Activated T-cell treated with anti-CD3 and anti-CD28 coated beads for 4 hours (primary cell): ENCODE results near the gene CDC42EP2.

ENCODE experiments used
- DNase-seq: peaks from one replicate; pipeline ENCODE4 v3.0.0-alpha.2; 2020

Gene CDC42EP2

DNA sequence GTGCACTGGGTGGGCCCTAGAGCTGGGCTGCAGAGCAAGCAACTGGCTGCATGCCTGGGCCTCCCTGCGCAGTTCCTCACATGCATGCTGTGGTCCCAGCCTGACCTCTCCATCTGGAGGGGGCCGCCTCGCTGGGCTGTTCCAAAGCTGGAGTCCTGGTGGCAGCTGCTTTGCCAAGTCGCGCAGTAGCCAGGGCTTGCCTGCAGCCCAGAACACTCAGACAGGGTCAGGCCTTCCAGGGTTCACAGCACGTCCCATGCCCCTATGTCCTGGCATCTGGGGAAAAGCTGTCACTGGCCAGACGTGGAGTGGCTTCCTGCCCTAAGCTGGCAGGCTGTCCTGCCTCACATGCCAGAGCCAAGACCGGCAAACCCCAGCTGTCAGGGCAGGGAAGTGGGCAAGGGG, 16.5 kb upstream of the CDC42EP2 start:
- DNase-seq = no peak

DNA sequence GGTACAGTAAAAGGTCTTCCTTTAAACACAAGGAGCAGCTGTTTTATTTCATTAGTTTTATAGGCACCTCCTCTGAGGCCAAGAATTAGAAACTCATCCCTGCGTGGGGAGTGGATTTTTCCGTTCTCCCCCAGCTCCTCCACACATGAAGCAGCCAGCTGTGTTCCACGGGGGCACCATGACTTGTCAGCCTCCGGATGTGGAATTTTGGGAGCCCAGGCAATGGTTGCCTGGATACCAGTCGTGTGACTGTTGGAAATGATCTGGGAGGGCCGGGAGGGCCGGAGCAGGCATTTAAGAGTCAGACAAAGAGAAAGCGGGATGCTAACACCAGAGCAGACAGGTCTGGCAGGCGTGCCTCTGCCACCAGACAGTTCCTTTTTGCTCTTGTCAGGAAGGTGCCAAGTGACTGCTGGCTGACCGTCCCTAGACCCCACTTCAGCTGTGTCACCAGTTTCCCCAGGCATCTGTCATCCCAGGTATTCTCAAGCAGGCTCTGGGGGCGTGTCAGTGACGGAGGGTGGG, 15.9 kb upstream of the CDC42EP2 start:
- no peak for DNase-seq

DNA sequence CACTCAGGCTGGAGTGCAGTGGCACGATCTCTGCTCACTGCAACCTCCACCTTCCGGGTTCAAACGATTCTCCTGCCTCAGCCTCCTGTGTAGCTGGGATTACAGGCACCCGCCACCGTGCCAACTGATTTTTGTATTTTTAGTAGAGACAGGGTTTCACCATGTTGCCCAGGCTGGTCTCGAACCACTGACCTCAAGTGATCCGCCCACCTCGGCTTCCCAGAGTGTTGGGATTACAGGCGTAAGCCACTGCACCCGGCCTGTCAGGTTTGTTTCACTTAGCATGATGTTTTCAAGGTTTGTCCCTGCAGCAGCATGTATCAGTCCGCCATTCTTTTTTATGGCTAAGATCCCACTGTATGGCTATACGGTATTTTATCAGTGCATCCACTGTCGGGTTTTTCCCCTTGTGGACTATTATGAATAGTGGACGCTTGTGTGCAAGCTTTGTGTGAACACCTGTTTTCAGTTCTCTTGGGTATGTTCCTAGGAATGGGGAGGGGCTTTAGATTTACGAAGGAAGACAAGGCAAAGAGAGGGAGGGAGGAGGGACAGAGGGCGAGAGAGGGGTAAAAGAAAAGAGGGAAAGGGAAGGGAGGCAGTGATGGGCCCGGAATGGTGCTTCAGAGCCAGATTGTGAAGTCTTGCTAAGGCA, 13.9 kb upstream of the CDC42EP2 start:
- DNase-seq = no peak

DNA sequence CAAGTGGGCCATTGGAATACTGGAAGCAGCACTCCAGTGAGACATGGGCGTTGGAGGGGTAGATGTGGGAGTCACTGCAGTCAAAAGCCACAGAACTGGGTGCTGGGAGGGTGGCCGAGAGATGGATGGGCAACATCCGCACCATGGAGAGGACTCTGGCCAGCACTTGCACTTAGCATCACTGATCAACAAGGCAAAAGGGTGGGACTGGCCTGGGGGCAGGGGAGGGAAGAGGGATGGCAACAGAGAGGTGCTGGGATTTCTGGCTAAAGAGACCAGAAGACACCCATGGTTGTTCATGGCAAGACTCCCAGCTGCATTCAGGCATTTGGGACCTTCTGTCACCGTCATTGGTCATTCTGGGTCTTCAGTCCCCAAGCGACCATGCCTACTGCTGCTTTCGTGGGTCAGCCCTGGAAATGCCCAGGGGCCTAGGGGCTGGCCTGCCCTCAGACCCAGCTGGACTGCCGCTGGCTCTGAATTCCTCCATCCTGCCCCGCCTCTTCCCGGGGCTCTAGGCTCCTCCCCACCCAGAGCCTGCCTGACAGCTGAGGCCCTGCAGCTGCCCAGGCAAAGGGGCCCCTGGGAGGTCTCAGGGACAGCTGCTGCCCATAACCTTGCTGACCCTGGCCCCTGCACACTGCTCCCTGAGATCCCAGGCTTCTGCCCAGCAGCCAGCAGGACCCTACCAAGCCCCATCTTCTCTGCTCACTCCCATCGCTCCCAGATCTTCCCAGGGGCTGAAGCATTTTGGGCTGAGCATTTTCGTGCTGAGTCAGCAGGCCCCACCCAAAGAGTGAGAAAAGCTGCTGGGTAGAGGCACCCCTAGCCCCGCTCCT, 13.0 kb upstream of the CDC42EP2 start:
- DNase-seq = no peak

DNA sequence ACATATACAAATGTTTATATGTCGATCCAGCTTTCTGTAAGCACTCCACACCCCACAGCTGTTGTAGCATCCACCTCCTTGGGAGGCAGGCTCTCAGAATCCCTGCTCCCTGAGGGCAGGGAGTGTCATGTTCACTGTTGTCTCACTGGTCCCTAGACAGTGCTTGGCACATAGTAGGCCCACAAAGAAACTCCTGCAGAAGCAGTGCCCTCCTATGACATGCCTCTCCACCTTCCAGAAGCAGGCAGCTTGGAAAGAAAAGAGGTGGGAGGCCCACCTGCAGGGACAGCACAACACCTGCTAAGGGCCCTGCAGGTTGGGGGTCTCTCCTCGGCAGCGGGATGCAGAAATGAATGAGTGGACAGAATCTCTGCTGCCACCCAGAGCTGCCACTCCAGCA, 11.1 kb upstream of the CDC42EP2 start:
- no peak for DNase-seq

DNA sequence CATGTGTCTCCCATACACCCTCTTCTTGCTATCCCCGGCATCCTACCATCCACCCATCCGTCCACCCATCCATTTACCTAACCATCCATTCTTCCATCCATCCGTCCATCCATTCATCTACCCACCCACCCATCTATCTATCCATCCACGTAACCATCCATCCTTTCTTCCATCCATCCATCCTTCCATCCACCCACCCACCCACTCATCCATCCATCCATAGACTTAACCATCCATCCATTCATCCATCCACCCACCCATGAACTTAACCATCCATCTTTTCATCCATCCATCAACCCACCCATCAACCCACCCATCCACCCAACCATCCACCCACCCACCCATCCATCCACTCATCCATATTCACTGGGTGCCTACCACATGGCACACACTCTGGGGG, 10.6 kb upstream of the CDC42EP2 start:
- DNase-seq = no peak

DNA sequence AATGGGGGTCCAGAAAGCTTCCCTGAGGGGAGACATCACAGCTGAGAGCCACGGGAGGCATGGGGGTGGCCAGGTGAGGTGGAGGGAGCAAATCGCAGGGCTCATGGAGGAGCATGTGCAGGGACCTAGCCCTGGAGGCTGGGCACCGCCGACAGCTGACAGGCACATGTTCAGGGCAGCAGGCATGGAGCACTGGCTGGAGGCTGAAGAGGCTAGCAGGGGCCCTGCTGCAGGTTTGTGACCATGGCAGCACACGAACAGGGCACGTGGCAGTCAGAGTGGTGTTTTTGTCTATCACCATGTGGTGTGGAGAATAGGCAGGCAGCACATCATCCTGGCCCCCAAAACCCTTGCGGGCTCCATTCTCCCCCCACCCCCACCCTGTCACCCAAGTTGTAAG, 10.1 kb upstream of the CDC42EP2 start:
- DNase-seq = no peak

DNA sequence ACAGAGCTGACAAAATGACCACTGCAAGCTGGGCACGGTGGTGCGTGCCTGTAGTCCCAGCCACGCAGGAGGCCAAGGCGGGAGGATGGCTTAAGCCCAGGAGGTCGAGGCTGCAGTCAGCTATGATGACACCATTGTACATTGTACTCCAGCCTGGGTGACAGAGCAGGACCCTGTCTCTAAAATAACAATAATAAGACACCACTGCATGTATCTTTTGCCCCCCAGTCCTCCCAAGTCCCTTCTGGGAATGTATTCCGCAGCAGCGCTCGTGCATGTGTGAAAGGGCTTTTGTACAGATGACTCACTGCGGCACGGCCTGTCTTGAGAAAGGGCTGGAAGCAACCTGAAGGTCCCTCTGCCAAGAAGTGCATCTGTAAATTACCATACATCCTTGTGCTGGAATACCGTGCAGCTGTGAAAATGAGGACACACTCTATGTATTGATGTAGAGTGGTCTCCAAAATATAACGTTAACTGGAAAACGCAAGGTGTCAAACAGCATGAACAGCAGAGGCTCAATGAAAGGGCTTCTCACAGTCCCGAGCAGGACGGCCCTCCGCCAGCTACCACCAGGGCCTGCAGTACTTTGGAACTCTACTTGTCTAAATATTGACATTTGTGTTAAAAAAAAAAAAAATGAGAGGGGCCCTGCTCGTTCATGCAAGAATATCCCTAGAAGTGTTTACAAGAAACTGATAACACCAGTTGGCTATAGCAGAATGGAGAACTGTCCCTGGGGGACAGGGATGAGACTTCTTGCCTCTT, 9.0 kb upstream of the CDC42EP2 start:
- DNase-seq = no peak

DNA sequence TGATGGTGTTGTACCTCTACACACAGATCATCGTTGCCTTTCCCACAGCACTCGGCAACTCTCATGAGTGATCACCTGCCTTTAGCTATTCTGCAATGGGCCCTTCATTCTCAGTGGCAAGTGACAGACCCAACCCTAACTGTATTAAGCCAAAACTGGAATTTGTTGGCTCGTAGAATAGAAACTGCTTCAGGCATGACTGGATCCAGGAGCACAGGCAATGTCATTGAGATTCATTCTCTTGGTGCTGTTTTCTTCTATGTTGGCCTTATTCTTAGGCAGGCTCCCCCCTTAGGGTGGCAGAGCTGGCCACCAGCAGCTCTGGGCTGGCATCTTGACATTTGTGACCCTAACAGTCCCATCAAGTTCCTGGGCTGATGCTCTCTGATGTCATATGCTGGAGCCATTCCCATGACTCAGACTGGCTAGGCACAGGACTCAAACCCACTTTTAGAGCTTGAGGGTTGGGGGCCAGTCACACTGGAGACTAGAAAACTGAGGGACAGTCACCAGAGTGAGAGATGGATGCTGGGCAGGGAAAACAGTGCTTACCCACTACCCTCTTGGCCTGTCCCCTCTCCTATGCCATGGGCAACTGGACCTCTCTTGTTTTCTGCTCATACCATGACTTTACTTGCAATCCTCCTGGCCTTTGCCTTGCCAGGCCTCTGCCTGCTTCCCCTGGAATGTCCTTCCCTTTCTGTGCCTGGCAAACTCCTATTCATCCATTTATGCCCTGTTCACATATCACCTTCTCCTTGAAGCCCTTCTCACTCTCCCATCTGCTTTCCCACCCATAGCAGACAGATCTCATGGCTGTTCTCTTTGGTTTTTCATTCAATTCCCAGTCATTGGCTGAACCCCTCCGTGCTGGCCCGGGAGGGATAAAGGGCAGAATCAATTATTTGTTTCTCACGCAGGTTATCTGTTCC, 7.1 kb upstream of the CDC42EP2 start:
- no peak for DNase-seq

DNA sequence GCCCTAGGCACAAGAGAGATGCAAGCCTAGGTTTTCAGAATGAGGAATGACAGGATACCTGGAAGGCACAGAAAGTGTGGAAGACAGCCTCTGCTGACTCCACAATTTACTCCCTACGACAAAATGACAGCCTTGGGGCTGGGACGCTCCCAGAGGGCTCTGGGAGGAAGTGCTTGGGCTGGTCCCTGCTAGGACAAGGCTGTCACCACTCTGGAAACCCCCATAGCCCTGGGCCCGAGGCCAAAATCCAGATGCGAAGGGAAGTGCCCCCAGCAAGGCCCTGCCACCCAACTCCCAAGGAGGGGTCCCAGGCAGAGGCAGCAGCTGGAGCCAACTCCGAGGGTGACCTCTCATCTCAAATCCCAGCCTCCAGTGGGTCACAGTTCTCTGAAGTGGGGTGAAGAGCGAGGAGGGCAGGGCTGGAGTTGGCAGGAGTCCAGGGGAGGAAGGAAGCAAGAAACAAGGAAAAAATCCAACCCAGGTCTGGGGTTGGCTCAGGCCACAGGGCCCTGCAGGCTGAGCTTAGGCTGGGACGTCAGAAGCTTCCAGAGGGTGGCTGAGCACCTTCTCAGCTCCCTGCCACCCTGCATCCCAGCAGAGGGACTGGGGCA, 6.3 kb upstream of the CDC42EP2 start:
- no peak for DNase-seq

DNA sequence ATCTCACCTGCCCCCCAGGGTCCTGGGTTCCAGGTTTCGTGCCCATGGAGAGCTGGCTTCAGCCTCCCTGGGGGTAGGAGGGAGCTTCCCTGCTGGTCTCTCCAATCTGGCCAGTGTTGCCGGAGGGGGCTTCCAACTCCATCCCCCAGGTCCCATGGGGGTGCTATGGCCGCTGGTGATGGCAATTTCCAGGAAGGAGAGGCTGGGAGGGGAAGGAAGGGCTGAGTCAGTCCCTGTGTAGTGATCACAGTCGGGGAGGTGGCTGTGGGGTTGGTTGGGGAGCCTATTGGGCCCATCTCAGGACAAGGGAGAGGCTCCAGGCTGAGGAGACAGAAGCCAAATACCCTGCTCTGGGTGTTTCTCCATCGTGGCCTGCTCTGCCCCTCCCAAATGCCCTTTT, 5.7 kb upstream of the CDC42EP2 start:
- DNase-seq = no peak

DNA sequence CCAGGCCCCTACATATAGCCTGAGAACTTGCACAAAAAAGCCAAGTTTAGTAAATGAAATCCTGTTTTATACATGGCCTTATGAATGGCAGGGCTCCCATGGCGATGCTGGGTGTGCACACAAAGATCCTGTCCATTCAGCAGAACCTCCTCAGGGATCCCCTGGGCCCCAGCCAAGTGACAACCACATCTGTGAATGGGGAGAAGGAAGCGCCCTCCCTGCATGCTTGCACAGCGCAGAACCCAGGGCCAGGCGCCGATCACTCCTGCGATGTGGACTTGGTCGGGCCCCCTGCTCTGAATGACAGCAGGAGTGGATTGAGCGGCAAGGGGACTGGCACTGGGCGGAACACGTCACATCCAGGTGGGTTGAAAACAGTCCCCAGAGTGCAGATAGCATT, 4.5 kb upstream of the CDC42EP2 start:
- DNase-seq = no peak

DNA sequence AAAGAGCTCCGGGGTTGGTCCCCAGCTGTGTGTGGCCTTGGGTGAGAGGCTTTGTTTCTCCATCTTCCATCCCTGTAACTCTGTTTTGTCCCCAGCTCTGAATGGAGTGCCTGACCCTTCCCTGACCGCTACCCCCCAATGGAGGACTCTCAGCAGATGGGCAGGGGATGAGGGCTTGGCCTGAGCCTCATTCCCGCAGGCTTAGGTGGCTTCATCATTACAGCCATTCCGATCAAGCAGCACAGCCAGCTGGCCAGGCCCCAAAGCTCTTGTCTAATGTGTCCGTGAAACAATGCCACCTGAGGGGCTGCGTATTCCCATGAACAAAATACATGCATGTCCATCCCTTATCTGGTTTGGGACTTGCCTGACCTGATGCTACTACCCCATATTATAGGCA, 3.9 kb upstream of the CDC42EP2 start:
- no peak for DNase-seq

DNA sequence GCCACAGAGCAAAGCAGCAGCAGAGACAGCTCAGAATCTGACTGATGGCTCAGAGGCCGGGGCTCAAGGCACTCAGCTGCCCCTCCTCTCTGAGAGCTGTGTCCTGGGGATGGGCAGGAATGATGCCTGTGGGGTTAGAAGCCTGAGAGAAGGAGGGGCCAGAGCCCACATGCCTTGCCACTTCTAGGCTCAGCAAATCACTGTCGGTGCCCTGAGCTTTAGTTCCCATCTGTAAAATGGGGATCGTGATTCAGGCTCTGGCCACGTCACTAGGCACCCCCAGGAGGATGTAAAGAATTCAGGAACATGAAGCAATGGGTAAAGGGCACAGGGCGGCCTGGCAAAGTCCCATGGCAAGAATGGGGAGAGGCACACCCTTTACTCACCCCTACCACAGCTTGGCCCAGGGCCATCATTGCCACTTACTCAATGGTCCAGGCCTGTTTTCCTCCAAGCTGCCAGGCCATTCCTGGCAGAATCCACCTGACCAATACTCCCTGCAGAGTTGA, 3.4 kb upstream of the CDC42EP2 start:
- no peak for DNase-seq

DNA sequence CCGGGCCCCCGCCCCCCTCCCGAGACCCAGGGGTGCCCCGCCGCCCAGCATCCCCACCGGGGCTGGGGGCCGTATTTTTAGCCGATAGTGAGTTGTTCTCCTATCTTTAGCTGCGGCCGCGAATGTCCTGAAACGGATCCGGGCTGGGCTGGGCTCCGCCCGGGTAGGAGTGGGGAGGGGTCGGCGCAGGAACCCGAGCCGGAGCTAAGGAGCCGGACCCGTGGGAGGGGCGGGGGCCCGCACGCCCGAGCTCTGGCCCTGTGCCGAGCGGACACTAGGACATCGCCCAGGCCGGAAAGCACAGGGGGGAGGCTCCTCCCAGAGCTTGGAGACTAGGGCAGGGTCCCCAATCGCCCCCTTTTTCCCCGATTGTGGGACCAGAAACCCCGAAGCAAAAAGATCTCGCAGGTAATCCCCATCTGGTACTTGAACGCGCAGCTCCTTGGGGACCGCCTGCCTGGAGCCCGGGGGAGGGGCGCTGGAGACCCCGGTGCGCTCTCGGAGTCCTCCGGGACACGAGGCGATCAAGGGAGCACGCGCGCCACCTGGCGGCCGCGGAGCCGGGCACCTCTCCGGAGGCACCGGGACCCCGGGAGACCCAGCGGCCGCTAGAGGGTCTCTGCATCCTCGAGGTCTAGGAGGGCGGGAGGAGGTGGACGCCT, 669 bp downstream of the CDC42EP2 start:
- DNase-seq = peak; percentile 75

DNA sequence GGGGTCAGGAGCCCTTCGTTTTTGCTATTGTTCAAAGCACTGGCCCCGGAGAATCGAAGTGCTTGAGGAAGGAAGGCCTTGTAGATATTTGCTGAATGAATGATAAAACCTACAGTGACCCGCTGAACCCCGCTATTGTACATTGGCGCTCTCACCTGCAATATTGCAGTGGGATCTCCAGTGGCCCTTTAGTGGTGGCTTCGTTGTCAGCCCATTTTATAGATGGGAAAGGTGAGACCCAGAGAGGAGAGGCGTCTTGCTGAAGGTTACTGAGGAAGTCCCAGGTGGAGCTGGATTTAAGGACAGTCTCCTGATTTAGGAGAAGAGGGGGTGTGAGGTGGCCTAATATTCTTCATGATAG, 1.2 kb downstream of the CDC42EP2 start:
- no peak for DNase-seq

DNA sequence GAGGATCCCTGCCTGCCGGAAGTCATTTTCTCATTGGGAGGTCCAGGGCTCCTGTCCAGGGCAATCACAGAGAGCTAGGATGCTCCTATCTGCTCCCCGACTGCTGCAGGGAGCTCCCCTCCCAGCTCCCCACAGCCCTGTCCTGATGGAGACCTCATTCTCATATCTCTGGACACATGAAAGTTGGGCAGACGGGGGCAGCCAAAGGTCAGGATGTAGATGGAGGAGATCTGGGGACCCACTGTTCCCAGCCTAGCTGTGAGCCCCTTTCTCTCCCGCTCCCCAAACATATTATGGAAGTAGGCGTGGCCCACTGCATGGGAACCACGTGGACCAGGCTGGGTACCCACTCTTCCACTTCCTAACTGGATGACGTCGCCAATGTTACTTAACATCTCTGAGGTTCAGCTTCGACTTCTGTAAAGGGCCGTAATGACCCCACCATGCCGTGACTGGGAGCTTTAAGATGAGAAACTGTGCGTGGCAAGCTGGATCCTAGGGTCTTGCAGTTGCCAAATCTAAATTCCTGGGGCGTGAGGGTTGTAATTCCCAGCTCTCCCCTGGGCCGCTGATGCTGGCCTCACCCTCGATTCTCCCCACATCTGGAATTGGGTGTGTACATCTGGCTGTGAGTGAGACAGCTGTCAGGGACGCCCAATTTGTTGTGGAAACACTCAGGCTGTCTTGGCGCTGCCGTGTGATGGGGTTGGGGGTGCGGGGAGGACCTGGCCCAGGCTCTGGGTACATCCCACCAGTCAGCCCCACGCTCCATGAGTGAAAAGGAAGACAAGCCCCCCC, 1.8 kb downstream of the CDC42EP2 start:
- DNase-seq = no peak

DNA sequence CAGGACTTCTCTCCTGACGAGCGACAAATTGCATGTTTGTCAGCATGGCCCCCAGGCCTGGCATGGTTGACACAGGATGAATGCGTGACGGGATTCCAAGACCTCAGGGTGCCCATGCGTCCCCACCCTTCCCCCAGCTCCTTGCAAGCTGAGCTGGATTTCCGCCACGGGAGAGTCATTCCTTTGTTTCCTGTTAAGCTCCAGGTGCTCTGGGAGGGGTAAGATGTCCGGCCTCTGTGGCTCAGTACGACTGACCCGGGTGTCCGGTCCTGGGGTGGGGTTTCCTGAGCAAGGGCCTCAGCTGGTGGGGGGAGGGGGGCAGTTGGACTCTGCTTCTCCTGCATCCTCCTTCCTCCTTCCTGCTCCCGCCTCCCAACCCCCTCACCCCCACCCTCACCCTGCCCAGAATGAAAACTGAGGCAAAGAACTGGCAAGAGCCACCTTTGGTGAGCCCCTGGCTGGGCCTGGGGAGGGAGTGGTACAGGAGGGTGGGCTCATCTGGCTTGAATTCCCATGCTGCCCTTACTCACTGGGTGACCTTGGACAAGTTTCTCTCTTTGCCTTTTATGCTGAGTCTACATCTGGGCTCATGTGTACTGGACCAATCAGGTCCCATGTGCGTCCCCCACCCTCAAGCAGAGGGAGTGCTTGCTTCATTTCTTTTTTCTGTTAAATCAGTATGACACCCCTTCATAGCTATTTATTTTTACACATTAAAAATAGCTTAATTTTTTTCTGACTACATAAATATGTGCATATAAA, 2.5 kb downstream of the CDC42EP2 start:
- no peak for DNase-seq

DNA sequence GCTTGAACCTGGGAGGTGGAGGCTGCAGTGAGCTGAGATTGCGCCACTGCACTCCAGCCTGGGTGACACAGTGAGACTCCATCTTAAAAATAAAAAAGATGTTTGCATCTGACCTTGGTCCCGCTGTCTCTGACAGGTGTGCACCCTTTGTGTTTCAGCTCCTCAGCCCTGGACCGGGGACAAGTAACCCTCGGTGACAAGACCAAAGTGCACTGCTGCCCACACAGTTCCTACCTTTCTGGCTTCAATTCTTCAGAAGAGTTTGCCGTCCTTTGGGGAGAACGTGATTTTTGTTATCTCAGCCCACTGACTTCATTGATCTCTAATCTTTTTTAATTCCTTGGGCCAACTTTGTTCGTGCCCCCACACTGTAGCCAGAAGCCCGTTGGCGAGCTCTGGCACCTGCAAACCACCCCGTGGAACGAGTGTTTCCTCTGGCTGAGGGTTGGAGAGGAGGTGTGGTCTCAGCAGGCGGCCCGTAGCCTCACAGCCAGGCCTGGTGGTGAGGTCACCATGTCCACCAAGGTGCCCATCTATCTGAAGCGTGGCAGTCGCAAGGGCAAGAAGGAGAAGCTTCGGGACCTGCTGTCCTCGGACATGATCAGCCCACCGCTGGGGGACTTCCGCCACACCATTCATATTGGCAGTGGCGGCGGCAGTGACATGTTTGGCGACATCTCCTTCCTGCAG, 5.9 kb downstream of the CDC42EP2 start:
- DNase-seq = no peak
